HepG2 (cell line): ENCODE data around the gene FUCA1. TPM values are rescaled to one million over a fixed set of nuclear protein-coding genes. Genes with fewer than 3 reads are reported as not detected.

Experiments
- ATAC-seq: fragments of 200-7000 bp; cut with Tn5 transposase; 3 replicates; pipeline ENCODE4 v1.9.1; 2020; ENCODE audit warnings: mild to moderate bottlenecking, moderate library complexity
- BruUV-seq: library from RNA; stranded (reverse); fragments of 400-500 nt; replicated peaks from 2 replicates; lab custom pipeline; 2021; lab: Mats Ljungman, UMichigan
- CTCF ChIA-PET: fragments of 300-600 bp; formaldehyde crosslinking; extraction: SDS; loops from one replicate; lab custom pipeline; 2021; ENCODE audit warnings: low total read pairs, inconsistent platforms, low intra/inter-chr PET ratio; lab: Yijun Ruan, JAX
- POLR2A ChIA-PET: fragments of 350-600 bp; sonication (Branson Sonifier 250); formaldehyde crosslinking; loops from one replicate; lab custom pipeline; 2020; ENCODE audit warnings: antibody characterized with exemption, inconsistent platforms; lab: Yijun Ruan, JAX
- DNase-seq: peaks from one replicate; pipeline ENCODE4 v3.0.0-alpha.2; 2015; ENCODE audit warnings: low spot score
- FAIRE-seq: peaks from 3 replicates; lab custom pipeline; 2011; peaks lifted over from hg19 to GRCh38; lab: Jason Lieb, UNC
- H2AFZ ChIP-seq: one replicate; pipeline ENCODE4 v1.6.1; 2011; ENCODE audit warnings: low read length, inconsistent platforms
- H3K27ac ChIP-seq: fragments of 300-600 bp; 3 replicates; pipeline ENCODE4 v1.8.0; 2011; ENCODE audit warnings: mixed run types, mild to moderate bottlenecking, mixed read lengths, low read length, inconsistent platforms; ENCODE audit not compliant: insufficient read depth; ENCODE audit errors: extremely low read length
- H3K27me3 ChIP-seq, 2 experiments: fragments of 200-600 bp in 1 of 2; 2 replicates in 1 of 2; 3 replicates in 1 of 2; pipeline versions ENCODE4 v1.6.0 to v1.8.0; 2011; ENCODE audit warnings: low read length in 2 of 2, mild to moderate bottlenecking in 2 of 2, moderate library complexity in 2 of 2, inconsistent platforms in 1 of 2; ENCODE audit not compliant: insufficient read depth in 2 of 2, control insufficient read depth in 1 of 2
- H3K36me3 ChIP-seq, 2 experiments: fragments of 200-600 bp in 1 of 2; replicated peaks in 1 of 2; 2 replicates in 1 of 2; 3 replicates in 1 of 2; pipeline versions ENCODE4 v1.5.1 to v1.8.0; 2011; ENCODE audit warnings: low read length in 2 of 2, inconsistent platforms in 1 of 2; ENCODE audit not compliant: insufficient read depth in 2 of 2, control insufficient read depth in 1 of 2
- H3K4me1 ChIP-seq: 2 replicates; pipeline ENCODE4 v1.5.1; 2012; ENCODE audit warnings: low read length, inconsistent platforms; ENCODE audit not compliant: insufficient read depth
- H3K4me2 ChIP-seq: 2 replicates; pipeline ENCODE4 v1.6.0; 2011; ENCODE audit warnings: low read depth, low read length, inconsistent platforms
- H3K4me3 ChIP-seq, 3 experiments: fragments of 200-600 bp in 1 of 3; sonication (generic), shearing (Covaris generic) in 1 of 3; replicated peaks in 1 of 3; 2 replicates each; pipeline ENCODE4 v1.5.1; 2011 to 2016; ENCODE audit warnings: low read length in 3 of 3, inconsistent platforms in 2 of 3, low read depth in 2 of 3, mild to moderate bottlenecking in 2 of 3, control low read depth in 1 of 3, mixed read lengths in 1 of 3; ENCODE audit not compliant: insufficient read depth in 1 of 3
- H3K79me2 ChIP-seq: one replicate; pipeline ENCODE4 v1.6.1; 2011; ENCODE audit warnings: low read length, inconsistent platforms; ENCODE audit not compliant: insufficient read depth
- H3K9ac ChIP-seq: 2 replicates; pipeline ENCODE4 v1.6.0; 2011; ENCODE audit warnings: mild to moderate bottlenecking, low read depth, low read length, inconsistent platforms; ENCODE audit not compliant: insufficient read depth
- H3K9me3 ChIP-seq: 2 replicates; pipeline ENCODE4 v1.5.1; 2012; ENCODE audit warnings: mild to moderate bottlenecking, low read length
- H4K20me1 ChIP-seq: 2 replicates; pipeline ENCODE4 v1.6.0; 2011; ENCODE audit warnings: inconsistent platforms, mild to moderate bottlenecking, low read length, moderate library complexity; ENCODE audit not compliant: insufficient read depth
- MNT ChIP-seq: fragments of 450-650 bp; IDR thresholded peaks from 2 replicates; pipeline ENCODE4 v1.6.1; 2016
- PAXIP1 ChIP-seq: sonication (generic); formaldehyde crosslinking; conservative IDR thresholded peaks from 2 replicates; pipeline ENCODE4 v1.4.0; 2020; ENCODE audit warnings: mild to moderate bottlenecking, missing genetic modification reagents, moderate library complexity
- TOE1 ChIP-seq: sonication (generic); formaldehyde crosslinking; IDR thresholded peaks from 2 replicates; pipeline ENCODE4 v1.4.0; 2020; ENCODE audit warnings: mild to moderate bottlenecking, missing genetic modification reagents
- ZFP1 ChIP-seq: IDR thresholded peaks from 2 replicates; pipeline ENCODE4 v1.6.1; 2016
- ZNF224 ChIP-seq: sonication (generic); formaldehyde crosslinking; IDR thresholded peaks from 2 replicates; pipeline ENCODE4 v1.5.0; 2020; ENCODE audit warnings: mild to moderate bottlenecking, missing genetic modification reagents
- ZNF33A ChIP-seq: sonication (generic); formaldehyde crosslinking; IDR thresholded peaks from 2 replicates; pipeline ENCODE4 v1.5.1; 2020; ENCODE audit warnings: missing genetic modification reagents, mild to moderate bottlenecking, moderate library complexity, borderline replicate concordance
- ZNF44 ChIP-seq: sonication (generic); formaldehyde crosslinking; IDR thresholded peaks from 2 replicates; pipeline ENCODE4 v1.5.1; 2020; ENCODE audit warnings: mild to moderate bottlenecking, missing genetic modification reagents
- WGBS: methylation state at CpG from one replicate; pipeline ENCODE4 v1.1.6; 2017; ENCODE audit warnings: low lambda C conversion rate; 5-methylcytosine and 5-hydroxymethylcytosine counted together
- in situ Hi-C: cut with HindIII; loops from 2 replicates; pipeline ENCODE4 v1.10.0; 2017; ENCODE audit warnings: low pct_unique_long_range_greater_than_20kb; ENCODE audit not compliant: extremely low pct_ligation_motif_present
- intact Hi-C: fragments of 100-400 bp; cut with micrococcal nuclease; formaldehyde crosslinking; loops from one replicate; pipeline ENCODE4 v1.10.0; 2022; ENCODE audit not compliant: unreplicated experiment
- polyA plus RNA-seq, 8 experiments: library from polyadenylated mRNA; depleted of rRNA in 3 of 8; stranded (reverse) in 7 of 8; unstranded in 1 of 8; fragments of >200 nt; fragmentation: Illumina TruSeq in 4 of 8; extraction: Trizol in 4 of 8; gene quantifications; 2 replicates each; pipeline versions ENCODE4 v1.2.1 to v1.2.3, GENCODE V29; 2011 to 2016; ENCODE audit warnings: low read depth in 4 of 8, missing spikeins in 1 of 8, mixed read lengths in 1 of 8; ENCODE audit not compliant: insufficient read depth in 1 of 8
- total RNA-seq, 5 experiments: library from RNA; depleted of rRNA; stranded (reverse); fragments of >200 nt; fragmentation: Illumina TruSeq; extraction: Trizol; gene quantifications; 2 replicates each; pipeline ENCODE4 v1.2.3, GENCODE V29; 2016; ENCODE audit warnings: low read depth in 1 of 5

The FUCA1 gene
- total and polyA plus RNA-seq, 2 of the 13 experiments (the other 11 are each of a cell fraction or from before 2014, with no cell fraction given): 32.7 to 33.6 TPM

- in situ Hi-C loops (no loop called here), intact Hi-C loops (no loop called here)
- TF ChIP-seq ZNF224 (CRISPR knock-in tag) (no peak), TOE1 (CRISPR knock-in tag) (no peak), MNT (no peak)
- Histone ChIP-seq H3K9me3 (peaks cover 26% of the 10 kb centered on the region), H3K4me1 (no peaks in the 10 kb centered on the region), H4K20me1 (no peaks in the 10 kb centered on the region), H3K27me3 (peaks cover 0 to 5% of the 10 kb centered on the region in 2 experiments; a peak in 1 of 5 replicates), H3K4me2 (no peak overlapping the region), H3K79me2 (no peaks in the 10 kb centered on the region), H2AFZ (no peak overlapping the region), H3K27ac (no peak overlapping the region), H3K4me3 (no peak overlapping the region), H3K36me3 (no peaks in the 10 kb centered on the region), H3K9ac (no peak overlapping the region)
- no peak for DNase-seq
- BruUV-seq: no TSS peak
- no peak for ATAC-seq
- POLR2A ChIA-PET: no interaction called here
- FAIRE-seq: no peak
- CTCF ChIA-PET: no interaction called here
- 70% methylated on average over 1 of the region's 1 CpG for WGBS
Observed at GRCh38 chr1:23879809-23880208, 11.7 kb upstream of the FUCA1 start.

- TF ChIP-seq ZNF44 (no peak), ZFP1 (CRISPR knock-in tag) (peak; percentile 100), PAXIP1 (CRISPR knock-in tag) (no peak), ZNF33A (CRISPR knock-in tag) (no peak)
Observed at GRCh38 chr1:23878668-23879067, 10.6 kb upstream of the FUCA1 start.

More at GRCh38 chr1:23878668-23879067, 10.6 kb upstream of the FUCA1 start:
- H3K9ac ChIP-seq: no peak overlapping the region
- 0% methylated on average over 1 of the region's 1 CpG for WGBS
- BruUV-seq: no TSS peak
- no peak overlapping the region for H2AFZ ChIP-seq
- no peaks in the 10 kb centered on the region for H3K4me1 ChIP-seq
- ATAC-seq: no peak
- no peaks in the 10 kb centered on the region for H3K36me3 ChIP-seq
- no peak overlapping the region for H3K4me3 ChIP-seq
- H3K27me3 ChIP-seq: peaks cover 0 to 5% of the 10 kb centered on the region in 2 experiments; a peak in 1 of 5 replicates
- in situ Hi-C loops (no loop called here), intact Hi-C loops (no loop called here)
- H3K4me2 ChIP-seq: no peak overlapping the region
- no peak for DNase-seq
- no peak for FAIRE-seq
- ChIA-PET POLR2A (no interaction called here), CTCF (no interaction called here)
- no peak overlapping the region for H3K27ac ChIP-seq
- H4K20me1 ChIP-seq: no peaks in the 10 kb centered on the region
- peaks cover 26% of the 10 kb centered on the region for H3K9me3 ChIP-seq
- no peaks in the 10 kb centered on the region for H3K79me2 ChIP-seq
